CD4-positive, alpha-beta T cell (primary cell): ENCODE data around the gene FKBP5. TPM values are rescaled to one million over a fixed set of nuclear protein-coding genes. Genes with fewer than 3 reads are reported as not detected.
"Not testable (repeated sequence)": the region's sequence is repeated elsewhere in the genome, so short reads cannot be mapped to it uniquely, and the experiment has no call there.

ENCODE experiments used
- ATAC-seq: fragments of 200-7000 bp; cut with Tn5 transposase; one replicate; pipeline ENCODE4 v1.10.0; 2022; ENCODE audit warnings: mild to moderate bottlenecking; ENCODE audit not compliant: poor library complexity
- CTCF ChIA-PET: fragments of 350-600 bp; sonication (Branson Sonifier 250); formaldehyde crosslinking; loops from one replicate; lab custom pipeline; 2021; ENCODE audit warnings: antibody characterized with exemption, inconsistent platforms; lab: Charles Lee
- POLR2A ChIA-PET: fragments of 350-600 bp; sonication (Branson Sonifier 250); formaldehyde crosslinking; loops from one replicate; lab custom pipeline; 2021; ENCODE audit warnings: antibody characterized with exemption, inconsistent platforms; lab: Charles Lee
- DNase-seq, 14 experiments: peaks; one replicate each; pipeline ENCODE4 v3.0.0-alpha.2; 2013 to 2020; ENCODE audit warnings: mixed read lengths in 2 of 14
- H3K27ac ChIP-seq, 2 donors: one replicate each; pipeline versions ENCODE4 v1.5.1 to v1.7.0; 2013; ENCODE audit warnings: low read length in 2 of 2, low read depth in 1 of 2, mild to moderate bottlenecking in 1 of 2
- H3K27me3 ChIP-seq, 2 experiments: 1 replicate in 1 of 2; 2 replicates in 1 of 2; pipeline versions ENCODE4 v1.6.1 to v1.7.0; 2013; ENCODE audit warnings: low read length in 2 of 2, control low read depth in 1 of 2, mild to moderate bottlenecking in 1 of 2, moderate library complexity in 1 of 2; ENCODE audit not compliant: insufficient read depth in 2 of 2, control insufficient read depth in 1 of 2
- H3K36me3 ChIP-seq: one replicate; pipeline ENCODE4 v1.6.1; 2013; ENCODE audit warnings: low read length, control low read depth; ENCODE audit not compliant: insufficient read depth
- H3K4me1 ChIP-seq: one replicate; pipeline ENCODE4 v1.6.1; 2013; ENCODE audit warnings: low read length, control low read depth; ENCODE audit not compliant: insufficient read depth
- H3K4me3 ChIP-seq: one replicate; pipeline ENCODE4 v1.5.1; 2013; ENCODE audit warnings: mild to moderate bottlenecking, low read length, moderate library complexity
- H3K9me3 ChIP-seq, 2 experiments: 1 replicate in 1 of 2; 2 replicates in 1 of 2; pipeline versions ENCODE4 v1.6.1 to v1.7.0; 2013; ENCODE audit warnings: low read length in 2 of 2, mild to moderate bottlenecking in 2 of 2, control low read depth in 1 of 2, moderate library complexity in 1 of 2; ENCODE audit not compliant: control insufficient read depth in 1 of 2, insufficient read depth in 1 of 2
- H3K27ac Mint-ChIP-seq: one replicate; pipeline ENCODE4 v1.8.0; 2020; ENCODE audit warnings: mixed read lengths
- H3K27me3 Mint-ChIP-seq: one replicate; pipeline ENCODE4 v1.8.0; 2021; ENCODE audit warnings: mixed read lengths
- H3K36me3 Mint-ChIP-seq: one replicate; pipeline ENCODE4 v1.8.0; 2021; ENCODE audit warnings: low read depth, mixed read lengths
- H3K4me1 Mint-ChIP-seq: one replicate; pipeline ENCODE4 v1.8.0; 2021; ENCODE audit warnings: low read depth, mixed read lengths
- H3K4me3 Mint-ChIP-seq: one replicate; pipeline ENCODE4 v1.8.0; 2020; ENCODE audit warnings: mild to moderate bottlenecking, mixed read lengths
- H3K9me3 Mint-ChIP-seq: one replicate; pipeline ENCODE4 v1.8.0; 2020; ENCODE audit warnings: mixed read lengths
- CTCF ChIP-seq: fragments of 200-600 bp; IDR thresholded peaks from one replicate; pipeline ENCODE4 v1.8.0; 2022; ENCODE audit warnings: antibody characterized with exemption, mild to moderate bottlenecking
- intact Hi-C, 2 experiments: fragments of 100-400 bp; cut with DNase I in 1 of 2; cut with micrococcal nuclease in 1 of 2; formaldehyde crosslinking; loops; one replicate each; pipeline versions ENCODE4 v1.15.1 to v1.9.0; 2023 to 2025; cut with DNase I, micrococcal nuclease
- total RNA-seq, 174 experiments: library from RNA in 2 of 174; stranded (reverse) in 2 of 174; gene quantifications; one replicate each; pipeline ENCODE4 v1.2.3 and lab custom pipeline; 2021 to 2026

Gene FKBP5
- total RNA-seq, 2 experiments from 2014 or later, result 72.6 to 75.9 TPM

- no peaks in the 10 kb centered on the region for H3K9me3 Mint-ChIP-seq
- no peaks in the 10 kb centered on the region for H3K27me3 Mint-ChIP-seq
- no peak for DNase-seq
- H3K4me3 Mint-ChIP-seq, result no peak overlapping the region
- intact Hi-C loops, result no loop called here
- ATAC-seq, result no peak
- peaks cover 9% of the 10 kb centered on the region for H3K4me1 ChIP-seq
- no peaks in the 10 kb centered on the region for H3K9me3 ChIP-seq
- H3K27ac ChIP-seq, result no peak overlapping the region
- no peaks in the 10 kb centered on the region for H3K36me3 ChIP-seq
- peaks cover 12% of the 10 kb centered on the region for H3K4me1 Mint-ChIP-seq
- CTCF ChIA-PET, result no interaction called here
- no peaks in the 10 kb centered on the region for H3K27me3 ChIP-seq
- H3K36me3 Mint-ChIP-seq, result no peaks in the 10 kb centered on the region
- POLR2A ChIA-PET, result no interaction called here
- no peak overlapping the region for H3K27ac Mint-ChIP-seq
- no peak overlapping the region for H3K4me3 ChIP-seq
- TF ChIP-seq CTCF, result no peak
Observed at GRCh38 chr6:35706468-35706867, 17.8 kb upstream of the FKBP5 start.

DNA sequence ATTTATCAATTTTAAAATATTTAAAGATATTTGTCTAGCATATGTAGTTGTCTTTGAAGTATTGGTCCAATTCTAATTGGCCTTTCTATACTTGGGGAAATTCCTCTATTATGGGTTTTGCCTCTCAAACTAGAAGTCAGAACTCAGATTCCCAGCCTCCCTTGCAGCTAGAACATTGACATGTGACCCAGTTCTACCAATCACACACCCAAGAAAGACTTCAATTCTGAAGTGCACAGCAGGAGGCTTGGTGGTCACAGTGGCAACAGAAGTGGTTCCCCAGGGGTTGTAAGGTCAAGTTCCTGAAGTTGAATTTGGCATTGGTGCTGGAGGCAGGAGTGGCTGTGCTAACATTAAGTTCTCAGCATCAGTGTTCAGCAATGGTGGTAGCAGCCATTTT is 14.8 kb upstream of the FKBP5 start:
- H3K27ac Mint-ChIP-seq, result no peak overlapping the region
- ATAC-seq (no peak), DNase-seq (no peak)
- no peaks in the 10 kb centered on the region for H3K4me1 Mint-ChIP-seq
- H3K9me3 Mint-ChIP-seq, result no peaks in the 10 kb centered on the region
- no peak for TF ChIP-seq CTCF
- intact Hi-C loops, result no loop called here
- H3K36me3 Mint-ChIP-seq, result no peaks in the 10 kb centered on the region
- Histone ChIP-seq H3K36me3 (no peaks in the 10 kb centered on the region), H3K27ac (no peak overlapping the region), H3K4me1 (no peaks in the 10 kb centered on the region), H3K9me3 (no peaks in the 10 kb centered on the region), H3K4me3 (no peak overlapping the region), H3K27me3 (no peaks in the 10 kb centered on the region)
- POLR2A ChIA-PET, result no interaction called here
- H3K4me3 Mint-ChIP-seq, result no peak overlapping the region
- CTCF ChIA-PET, result no interaction called here
- H3K27me3 Mint-ChIP-seq, result no peaks in the 10 kb centered on the region

DNA sequence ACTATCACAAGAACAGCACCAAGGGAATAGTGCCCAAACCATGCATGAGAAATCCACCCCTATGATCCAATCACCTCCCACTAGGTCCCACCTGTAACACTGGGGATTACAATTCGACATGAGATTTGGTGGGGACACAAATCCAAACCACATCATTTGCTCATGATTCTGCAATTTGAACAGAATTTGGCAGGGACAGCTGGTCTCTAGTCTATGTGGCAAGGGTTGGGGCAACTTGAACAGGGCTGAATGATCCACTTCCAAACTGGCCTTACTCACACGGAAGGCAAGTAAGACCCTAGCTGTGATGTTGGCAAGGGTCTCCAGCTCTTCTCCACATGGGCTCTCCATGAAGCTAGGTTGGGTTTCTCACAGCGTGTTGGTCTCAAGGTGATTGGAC is 10.1 kb upstream of the FKBP5 start:
- POLR2A ChIA-PET, result no interaction called here
- CTCF ChIA-PET, result interaction anchor here (0.9 kb wide), 1 partner anchor 39 kb away, joined by 3 read pairs; the partner anchor contains the start of gene ARMC12
- ATAC-seq, result no peak
- Histone ChIP-seq H3K4me3 (no peak overlapping the region), H3K27me3 (no peaks in the 10 kb centered on the region), H3K36me3 (no peaks in the 10 kb centered on the region), H3K4me1 (no peaks in the 10 kb centered on the region), H3K9me3 (no peaks in the 10 kb centered on the region), H3K27ac (no peak overlapping the region)
- Mint-ChIP-seq H3K27me3 (no peaks in the 10 kb centered on the region), H3K4me1 (no peaks in the 10 kb centered on the region), H3K27ac (no peak overlapping the region), H3K36me3 (no peaks in the 10 kb centered on the region), H3K9me3 (no peaks in the 10 kb centered on the region), H3K4me3 (no peak overlapping the region)
- DNase-seq, result no peak
- no peak for TF ChIP-seq CTCF
- intact Hi-C loops, result no loop called here

GRCh38 chr6:35698430-35698829 is 9.7 kb upstream of the FKBP5 start:
- CTCF ChIA-PET, result interaction anchor here (0.9 kb wide), 1 partner anchor 39 kb away, joined by 3 read pairs; the partner anchor contains the start of gene ARMC12
- H3K4me1 Mint-ChIP-seq, H3K4me1 ChIP-seq, H3K9me3 Mint-ChIP-seq, H3K27ac Mint-ChIP-seq, H3K9me3 ChIP-seq, DNase-seq, H3K27me3 Mint-ChIP-seq, H3K4me3 ChIP-seq, H3K27ac ChIP-seq, intact Hi-C loops, H3K36me3 Mint-ChIP-seq, POLR2A ChIA-PET, H3K36me3 ChIP-seq, ATAC-seq, H3K27me3 ChIP-seq, H3K4me3 Mint-ChIP-seq: not testable (repeated sequence)
